ENCODE data around the gene MYO1E.
A peak's percentile ranks its signal among the peaks of the same experiment; 100 is the strongest.

MYO1E gene

DNA sequence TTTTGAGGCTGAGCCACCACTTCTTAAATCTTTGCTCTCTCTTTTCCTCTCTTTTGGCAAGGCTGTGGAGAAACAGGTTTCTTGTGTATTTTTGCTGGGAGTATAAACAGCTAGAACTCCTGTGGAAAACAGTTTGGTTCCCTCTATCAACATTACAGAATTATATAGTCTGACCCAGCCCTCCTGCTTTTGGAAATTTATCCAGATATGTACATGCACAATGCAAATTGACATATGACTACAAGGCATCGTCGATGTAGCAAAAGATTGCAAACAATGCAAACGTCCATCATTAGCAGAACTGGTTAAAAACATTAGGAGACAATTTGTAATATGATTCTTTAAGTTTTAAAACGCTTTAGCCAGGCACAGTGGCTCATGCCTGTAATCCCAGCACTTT, 12.5 kb upstream of the MYO1E start:
- no peak for DNase-seq

DNA sequence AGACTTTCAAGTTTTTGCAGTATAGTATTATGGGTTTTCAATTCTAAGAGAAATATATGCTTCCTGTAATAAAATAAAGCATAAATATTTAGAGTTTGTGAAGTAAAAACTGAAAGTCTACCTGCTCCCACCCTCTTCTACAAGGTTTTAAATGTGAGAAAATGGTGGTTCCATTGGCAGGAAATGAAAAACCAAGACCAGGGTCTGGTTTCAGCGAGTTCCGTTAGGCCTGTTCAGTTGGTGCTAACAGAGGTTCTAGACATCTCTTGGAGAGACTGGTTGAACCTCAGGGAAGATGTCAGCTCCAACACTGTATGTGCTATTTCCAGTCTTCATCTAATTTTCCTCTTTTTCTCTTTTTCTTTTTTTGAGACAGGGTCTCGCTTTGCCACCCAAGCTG, 11.8 kb upstream of the MYO1E start:
- no peak for DNase-seq

DNA sequence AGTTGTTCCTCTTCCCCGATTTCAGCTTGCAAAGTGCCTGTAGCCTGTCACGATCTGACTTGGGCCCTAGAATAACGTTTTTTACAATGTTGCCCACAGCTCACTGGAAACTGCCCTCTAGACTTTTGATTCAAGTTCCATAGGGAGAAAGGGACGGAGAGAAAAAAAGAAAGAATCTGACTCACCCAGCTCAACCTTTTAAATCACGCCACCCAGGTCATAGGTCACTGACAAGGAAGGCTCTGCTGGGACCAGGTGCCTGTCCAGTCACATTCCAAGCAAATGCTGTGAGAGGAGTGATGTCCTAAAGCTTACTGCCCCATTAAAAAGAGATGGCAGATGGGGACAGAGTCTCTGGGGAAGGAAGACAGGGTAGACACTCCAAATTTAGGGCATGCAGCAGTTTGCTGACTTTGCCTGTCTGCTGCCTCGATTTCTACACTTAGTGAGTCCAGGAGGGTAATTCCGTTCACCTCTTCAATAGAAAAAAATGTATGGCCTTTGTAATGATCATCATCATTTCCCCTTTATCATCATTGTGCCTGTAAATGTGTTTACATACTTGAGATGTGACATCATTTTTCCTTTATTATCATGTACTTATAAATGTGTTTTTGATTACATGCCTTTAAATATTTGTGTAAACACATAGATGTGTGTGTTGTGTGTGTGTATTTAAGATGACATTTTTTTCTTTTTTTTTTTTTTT, 8.4 kb upstream of the MYO1E start:
- DNase-seq = no peak

DNA sequence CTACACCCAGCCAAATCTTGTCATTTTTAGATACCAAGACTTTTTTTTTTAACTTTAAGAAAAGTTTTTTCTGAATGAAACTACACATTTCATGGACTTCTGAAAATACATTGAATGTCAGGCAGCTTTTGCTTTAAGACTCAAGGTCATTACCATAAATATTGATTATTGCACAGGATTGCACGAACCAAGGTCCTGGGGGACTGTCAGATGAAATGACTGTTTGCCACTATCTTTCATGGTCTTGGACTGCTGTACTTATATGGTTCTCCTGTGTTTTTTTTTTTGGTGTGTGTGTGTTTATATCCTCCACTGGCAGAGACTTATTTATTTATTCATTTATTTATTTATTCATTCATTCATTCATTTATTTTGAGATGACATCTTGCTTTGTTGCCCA, 6.9 kb upstream of the MYO1E start:
- DNase-seq = no peak

DNA sequence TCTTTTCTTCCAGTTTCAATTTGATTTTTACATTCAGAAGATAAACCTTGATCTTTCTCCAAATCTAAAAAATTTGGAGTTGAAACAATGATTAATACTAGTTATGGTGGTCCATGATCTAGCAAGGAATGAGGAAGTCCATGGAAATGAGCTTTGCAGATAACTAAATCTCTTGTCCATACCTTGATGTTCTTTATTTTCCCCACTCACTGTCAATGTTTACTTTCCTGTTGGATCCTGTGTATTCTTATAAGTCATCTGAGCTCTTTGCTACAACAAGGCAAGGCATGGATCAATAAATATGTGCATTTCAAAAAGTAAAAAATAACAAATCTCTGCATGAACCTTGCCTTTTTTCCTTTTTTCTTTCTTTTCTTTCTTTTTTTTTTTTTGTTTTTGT, 6.2 kb upstream of the MYO1E start:
- no peak for DNase-seq

DNA sequence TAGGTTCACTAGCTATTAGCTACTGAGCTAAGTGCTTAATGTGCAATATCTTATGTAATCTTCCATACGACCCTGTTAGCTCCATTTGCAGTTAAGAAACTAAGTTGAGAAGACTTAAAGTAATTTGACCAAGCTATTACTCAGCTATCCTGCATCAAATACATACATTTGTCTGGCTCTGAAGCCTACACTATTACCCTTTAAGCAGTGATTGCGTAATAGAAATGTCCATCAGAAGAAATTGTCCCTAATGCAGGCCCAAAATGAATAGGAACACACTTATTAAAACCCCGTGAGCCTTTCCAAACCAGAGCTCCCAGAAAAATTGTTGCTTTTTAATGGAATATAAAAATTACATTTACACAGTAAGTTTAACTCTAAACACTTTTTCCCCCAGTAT, 5.3 kb upstream of the MYO1E start:
- DNase-seq = no peak

DNA sequence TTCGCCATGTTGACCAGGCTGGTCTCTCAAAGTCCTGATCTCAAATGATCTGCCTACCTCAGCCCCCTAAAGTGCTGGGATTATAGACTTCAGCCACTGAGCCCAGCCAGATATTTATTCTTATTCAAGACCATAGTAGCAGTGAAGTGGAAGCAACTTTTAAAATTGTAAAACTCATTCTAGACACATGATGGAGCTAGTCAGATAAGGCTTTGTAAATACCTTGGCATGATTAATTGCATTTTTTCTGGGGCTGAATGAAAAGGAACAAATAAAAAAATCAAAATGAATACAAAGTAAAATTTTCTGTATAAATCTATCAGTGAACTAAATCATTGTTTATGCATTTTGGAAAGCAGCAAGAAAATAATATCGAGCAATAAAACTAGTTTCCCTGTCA, 4.1 kb upstream of the MYO1E start:
- no peak for DNase-seq

DNA sequence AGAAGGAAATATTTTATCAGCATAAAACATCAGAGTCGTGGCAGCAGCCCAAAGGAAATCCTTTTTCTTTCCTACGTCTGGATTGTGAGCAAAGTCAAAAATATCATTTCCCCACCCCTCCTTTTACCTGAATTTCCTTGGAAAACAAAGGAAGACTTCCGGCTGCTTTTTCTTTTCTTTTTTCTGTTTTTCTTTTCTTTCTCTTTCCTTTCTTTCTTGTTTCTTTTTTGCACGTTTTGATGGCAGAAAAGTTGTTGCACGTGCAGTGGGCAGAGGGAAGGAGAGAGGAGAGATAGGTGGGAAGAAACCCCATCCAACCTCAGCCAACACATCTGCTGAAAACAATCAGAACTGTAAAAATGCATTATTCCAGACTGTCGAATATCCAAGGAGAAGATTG, 544 bp upstream of the MYO1E start:
- no peak for DNase-seq

DNA sequence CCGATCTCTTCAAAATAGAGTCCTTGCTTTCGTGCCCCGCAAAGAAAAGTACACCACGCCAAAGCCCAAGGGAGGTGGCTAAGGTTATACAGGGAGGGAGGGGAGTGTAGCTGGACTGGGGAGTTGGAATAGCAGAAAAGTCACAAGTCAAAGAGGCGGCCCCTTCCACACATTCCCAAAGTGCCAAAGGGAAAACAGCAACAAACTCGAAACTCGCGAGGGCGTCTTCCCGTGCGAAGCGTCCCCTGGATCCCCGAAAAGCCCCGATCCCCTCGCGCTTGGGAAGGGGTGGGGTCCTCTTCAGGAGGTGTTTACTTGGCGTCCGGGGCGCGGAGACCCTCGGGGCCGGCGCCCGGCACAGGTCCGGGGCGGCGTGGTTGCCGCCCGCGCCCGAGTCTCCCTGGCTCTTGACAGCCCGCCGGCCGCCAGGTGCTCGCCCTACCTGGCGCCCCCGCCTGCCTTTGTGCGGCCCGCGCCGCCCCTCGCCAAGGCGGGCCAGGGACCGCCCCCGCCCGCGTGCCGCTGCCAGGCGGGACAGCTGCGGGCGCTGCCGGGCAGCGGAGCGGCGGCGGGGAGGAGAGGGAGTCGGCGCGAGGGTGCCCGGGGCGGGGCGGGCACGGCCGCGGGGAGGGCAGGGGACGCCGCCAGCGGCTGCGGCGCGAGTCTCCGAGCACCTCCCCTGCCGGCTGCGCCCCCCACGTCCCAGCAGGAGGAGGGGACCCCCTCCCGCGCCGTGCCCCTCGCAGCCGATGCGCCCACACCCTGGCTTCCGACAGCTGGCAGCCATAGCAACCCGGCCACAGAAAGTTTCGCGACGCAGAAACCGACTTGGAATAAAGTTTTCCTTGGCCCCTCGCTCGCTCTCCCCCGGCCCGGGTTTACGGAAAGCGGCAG, 966 bp downstream of the MYO1E start:
- peak; percentile 0 for DNase-seq

DNA sequence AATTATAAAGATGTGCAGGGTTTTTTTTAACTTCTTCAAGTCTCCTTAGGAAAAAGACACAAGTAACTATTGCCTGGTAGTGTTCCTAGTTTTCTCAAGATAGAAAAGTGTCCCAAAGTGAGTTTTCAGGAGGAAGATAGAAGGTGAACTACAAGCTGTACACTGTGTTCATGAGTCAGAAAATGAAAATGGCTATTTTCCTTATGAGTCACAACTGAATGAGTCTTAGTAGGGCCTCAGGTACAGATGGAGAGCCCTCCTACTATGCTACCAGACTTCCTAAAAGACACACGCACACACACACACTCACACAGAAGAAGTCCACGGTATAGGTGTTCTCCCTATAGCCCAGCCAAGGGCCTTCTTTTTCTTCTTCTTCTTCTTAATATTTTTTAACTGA, 3.1 kb downstream of the MYO1E start:
- no peak for DNase-seq

DNA sequence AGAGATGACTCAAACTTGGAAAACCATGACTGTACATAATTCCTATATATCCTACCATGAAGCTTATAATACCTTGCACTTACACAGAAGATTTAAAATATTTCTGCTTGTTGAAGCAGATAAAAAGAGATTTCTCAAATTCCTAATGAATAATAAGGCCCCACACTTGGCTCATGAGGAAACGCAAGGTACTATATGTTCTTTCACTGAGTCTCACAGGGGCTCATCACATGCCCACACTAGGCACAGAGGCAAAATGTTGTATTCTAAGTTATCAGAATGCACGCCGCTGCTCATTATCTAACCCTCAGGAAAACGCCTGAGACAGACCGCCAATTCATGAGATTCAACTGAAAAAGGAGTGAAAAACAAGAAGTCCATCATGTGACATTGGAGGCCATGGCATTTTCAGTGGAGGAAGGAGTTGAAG, 5.6 kb downstream of the MYO1E start:
- DNase-seq = no peak

DNA sequence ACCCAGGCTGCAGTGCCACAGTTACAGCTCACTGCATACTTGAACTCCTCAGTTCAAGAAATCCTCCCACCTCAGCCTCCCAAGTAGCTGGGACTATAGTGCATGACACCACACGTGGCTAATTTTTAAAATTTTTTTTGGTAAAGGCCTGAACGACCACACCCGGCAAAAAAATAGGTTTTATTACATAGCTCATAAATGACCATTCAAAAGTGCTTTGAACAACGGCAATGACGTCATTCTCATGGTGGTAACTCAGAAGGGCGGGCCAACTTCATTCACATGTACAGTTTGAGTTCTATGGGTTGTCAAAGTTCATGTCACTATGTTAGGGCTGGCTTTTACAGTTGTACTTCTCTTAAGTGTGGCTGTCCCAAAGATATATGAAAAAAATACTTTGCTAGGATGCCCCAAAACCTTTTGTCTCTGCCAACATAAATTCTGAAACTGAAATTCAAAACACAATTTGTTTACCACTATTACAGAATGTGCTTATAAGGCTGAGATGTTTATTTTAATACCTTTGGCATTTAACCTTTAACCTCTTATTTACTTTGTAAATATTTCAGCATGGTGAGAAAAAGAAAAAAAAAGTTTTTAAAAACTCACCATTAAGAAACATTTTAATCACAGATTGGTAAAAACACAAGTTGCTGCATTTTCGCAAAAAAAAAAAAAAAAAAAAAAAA, 6.2 kb downstream of the MYO1E start:
- DNase-seq = no peak

DNA sequence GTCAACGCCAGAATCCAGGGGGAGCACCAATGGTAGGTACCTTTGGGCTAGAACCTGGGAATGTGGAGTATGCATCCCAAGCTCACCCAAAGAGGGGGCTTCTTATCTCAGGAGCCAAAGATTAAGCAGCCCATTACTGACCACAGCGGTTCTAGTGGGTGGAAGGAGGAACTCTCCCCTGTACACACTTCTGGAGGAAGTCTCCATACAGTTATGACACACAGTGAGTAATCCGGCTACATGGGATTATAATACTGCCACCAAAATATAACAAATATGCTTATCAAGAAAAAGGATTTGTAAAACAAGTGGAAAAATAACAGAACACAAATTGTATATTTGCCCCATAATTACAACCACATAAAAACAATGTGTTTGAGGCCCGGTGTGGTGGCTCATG, 8.4 kb downstream of the MYO1E start:
- no peak for DNase-seq

DNA sequence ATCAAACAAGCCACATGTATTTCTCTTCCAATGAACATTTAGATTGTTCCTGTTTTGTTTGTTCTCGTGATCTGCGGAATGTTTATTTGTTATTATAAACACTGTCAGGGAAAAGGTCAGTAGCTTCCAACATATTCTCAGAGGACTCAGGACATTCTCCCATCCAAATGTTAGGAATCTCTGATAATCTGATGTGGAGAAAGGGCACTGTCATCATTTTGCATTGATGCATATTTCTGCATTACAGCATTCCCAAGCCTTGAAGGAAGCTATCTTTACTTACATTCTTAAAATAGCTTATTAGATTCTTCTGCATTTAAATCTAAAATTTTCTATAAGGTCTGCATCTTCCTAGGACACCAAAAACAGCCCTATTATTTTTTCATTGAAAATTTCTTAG, 10.3 kb downstream of the MYO1E start:
- no peak for DNase-seq

DNA sequence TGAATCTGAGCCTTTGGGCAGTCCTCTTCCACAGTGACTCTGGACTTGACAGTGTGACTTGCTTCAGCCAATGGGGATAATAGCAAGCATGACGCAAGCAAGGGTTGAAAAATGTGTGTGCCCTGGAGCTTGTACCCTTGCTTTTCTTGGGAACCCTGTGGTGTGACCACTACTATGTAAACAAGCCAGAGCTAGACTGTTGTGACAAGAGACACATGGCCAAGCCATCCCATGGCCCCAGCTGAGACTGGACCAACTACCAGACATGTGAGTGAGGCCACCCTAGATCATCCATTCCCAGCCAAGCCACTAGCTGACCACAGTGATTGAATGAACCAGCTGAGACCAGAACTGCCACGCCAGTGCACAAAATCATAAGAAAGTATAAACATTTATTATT, 11.8 kb downstream of the MYO1E start:
- DNase-seq = no peak

DNA sequence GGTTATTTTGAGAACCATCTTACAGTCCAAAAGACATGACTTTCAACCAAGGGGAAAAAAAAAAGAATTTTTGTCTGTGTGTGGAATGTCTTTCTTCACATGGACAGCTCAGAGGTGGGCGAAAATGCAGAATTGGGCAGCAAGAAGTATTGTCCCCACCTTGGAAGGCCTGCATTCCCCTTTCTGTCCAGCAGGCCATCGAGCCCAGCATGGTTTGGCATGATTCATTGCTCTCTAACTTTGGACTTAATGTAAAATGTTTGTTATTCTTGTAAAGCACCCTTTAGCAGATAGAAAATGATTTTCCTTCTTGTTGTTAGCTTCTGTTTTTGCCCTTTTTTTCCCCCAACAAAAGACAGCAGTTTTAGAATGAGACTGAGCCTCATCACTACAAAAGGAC, 12.4 kb downstream of the MYO1E start:
- no peak for DNase-seq

DNA sequence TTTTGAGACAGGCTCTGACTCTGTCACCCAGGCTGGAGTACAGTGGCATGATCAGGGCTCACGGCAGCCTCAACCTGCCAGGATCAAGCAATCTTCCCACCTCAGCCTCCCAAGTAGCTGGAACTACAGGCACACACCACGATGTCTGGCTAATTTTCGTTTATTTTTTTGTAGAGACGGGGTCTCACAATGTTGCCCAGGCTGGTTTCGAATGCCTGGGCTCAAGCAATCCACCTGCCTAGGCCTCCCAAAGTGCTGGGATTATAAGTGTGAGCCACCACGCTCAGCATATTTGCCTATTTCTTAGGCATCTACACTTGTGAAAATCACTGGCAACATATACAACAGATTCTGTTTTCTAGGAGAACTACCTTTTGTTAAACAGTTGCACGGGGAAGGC, 16.9 kb downstream of the MYO1E start:
- DNase-seq = no peak

DNA sequence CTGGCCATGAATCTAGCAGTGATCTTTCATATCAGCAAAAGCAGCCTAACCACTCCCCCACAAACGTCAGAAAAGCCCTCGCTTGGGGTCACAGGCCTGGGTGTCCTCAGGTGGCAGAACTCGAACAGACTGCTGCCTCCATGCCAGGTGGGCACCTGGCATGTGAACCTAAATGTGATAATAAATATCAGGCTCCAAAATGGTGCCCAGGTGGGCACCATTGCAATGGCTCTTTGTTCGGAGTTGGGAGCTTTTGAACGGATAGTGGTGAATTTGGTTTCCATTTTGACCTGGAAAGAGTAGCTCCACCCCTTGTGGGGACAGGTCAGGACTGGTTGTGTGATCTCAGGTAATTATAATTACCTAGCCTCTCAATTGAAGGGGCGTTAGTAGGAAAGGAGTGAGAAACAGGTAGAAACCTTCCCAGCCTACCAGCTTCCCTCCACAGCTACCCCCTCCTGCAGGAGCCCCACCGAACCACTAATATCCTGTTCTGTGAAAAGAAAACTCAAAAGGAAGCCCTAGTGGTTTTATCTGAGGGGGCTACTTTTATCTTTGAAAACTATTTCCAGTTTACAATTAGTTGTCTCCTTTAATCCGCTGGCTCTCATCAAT, 18.1 kb downstream of the MYO1E start:
- no peak for DNase-seq

DNA sequence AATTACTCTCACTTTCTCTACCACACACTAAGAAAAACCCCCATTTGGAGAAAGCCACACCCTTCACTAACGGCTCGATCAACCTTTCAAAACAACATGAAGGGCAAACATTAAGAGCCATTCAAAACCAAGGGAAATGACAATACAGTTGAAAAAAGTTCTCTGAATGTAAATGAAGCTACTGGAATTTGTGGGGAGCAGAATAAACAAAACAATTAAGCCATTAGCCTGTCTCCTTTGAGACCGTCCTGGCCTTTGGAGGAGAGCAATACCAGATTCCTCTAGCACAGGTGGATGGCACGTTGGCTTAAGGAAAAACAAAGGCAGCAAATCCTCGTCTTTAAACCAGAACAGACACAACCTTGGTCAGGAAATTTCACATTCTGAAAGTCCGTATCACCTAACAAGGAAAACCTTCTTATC, 18.7 kb downstream of the MYO1E start:
- no peak for DNase-seq

DNA sequence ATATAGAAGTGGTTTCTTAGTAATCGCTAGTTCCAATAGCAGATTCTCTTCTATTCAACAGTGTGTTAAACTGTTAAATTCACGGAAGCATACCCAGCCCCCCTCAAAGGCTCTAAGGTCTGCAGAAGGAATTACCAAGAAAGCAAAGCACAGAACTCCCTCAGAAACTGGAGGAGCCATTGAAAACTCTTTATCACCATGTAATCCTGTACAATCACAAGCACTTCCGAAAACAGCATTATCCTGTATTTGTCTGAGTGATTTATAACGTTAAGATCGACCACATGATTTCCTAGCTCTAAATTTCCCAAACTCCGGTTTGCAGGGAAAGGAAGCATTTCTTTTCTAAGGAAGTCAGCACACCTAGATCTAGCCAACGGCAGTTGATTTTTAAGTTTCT, 20.0 kb downstream of the MYO1E start:
- no peak for DNase-seq

DNA sequence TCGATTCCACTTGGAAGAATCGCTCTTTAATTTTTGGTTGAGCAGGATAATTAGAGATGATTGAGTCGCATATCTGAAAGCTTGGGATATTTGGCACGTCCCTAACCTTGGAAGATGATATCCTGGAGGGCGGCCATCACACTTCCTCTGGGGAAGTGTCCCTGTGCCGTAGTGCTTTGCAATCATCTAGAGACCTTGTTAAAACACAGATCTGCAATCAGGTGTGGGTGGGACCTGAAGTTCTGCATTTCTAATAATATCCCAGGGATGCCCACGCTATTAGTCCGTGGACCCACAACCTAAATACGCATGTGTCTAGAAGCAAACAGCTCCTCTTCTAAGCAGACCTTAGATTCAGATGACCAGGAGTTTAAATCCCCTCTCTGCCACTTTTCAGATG, 20.5 kb downstream of the MYO1E start:
- DNase-seq = no peak

DNA sequence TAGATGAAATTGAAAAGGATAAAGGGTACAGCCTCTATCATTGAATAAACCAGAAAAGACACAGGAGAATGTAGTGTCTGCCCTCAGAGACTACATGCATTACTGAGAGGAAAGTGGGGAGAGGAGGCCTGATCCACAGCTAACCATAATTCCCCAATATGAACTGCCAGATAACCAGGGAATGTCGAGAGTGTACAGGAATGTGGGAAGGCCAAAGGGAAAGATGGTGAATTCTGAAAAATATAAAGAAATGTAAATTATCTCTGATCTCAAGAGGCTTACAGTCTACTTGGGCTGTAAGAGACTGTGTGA, 22.3 kb downstream of the MYO1E start:
- DNase-seq = no peak

DNA sequence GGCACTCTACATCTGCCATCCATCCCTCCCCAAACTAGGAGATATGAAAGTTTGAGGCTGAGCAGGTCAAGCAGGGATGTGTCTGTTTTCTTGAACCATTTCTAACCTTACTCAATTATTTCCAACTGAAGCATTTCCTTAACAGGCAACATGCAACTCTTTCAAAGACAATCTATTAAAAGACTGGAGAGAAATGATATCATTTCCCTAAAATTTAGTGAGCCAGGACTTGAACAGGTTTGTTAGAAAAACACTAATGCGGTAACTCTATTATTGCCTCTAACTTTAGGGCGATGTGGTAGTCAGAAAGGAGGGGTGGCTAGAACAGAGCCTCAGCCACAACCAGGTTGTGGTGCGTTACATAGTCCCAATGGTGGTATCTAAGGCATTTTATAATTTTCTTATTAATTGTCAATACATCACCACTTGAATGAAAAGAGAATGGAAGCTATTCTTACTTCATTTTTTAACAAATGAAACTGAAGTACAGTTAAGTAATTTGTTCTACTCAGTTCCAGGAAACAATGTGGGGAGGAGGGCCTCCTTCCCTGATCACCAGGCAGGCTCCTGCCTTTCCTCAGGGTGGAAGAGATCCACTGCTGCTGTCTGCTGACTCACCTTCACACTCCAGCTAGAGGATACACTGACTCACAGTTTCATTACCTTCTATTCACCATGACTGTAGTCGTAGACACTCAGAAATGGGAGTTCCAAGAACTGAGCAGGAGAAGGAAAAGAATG, 22.8 kb downstream of the MYO1E start:
- DNase-seq = no peak

All from activated CD4-positive, alpha-beta T cell treated with anti-CD3 and anti-CD28 coated beads, Interleukin-2, amount 50 U/mL, for 1 hour (primary cell).